Stimulated activated CD4-positive, alpha-beta T cell treated with anti-CD3 and anti-CD28 coated beads, TNF-alpha, amount 100 ng/mL, for 48 hours (primary cell): ENCODE data around the gene KRTAP3-1.
"Not testable (repeated sequence)": the region's sequence is repeated elsewhere in the genome, so short reads cannot be mapped to it uniquely, and the experiment has no call there.

ENCODE experiments used
- DNase-seq, 3 donors: peaks; one replicate each; pipeline ENCODE4 v3.0.0-alpha.2; 2020; ENCODE audit warnings: low read depth in 3 of 3

Gene KRTAP3-1

GRCh38 chr17:41008811-41009210 is at the start of gene KRTAP3-1:
TSS of gene KRTAP3-1 (minus strand) at chr17:41009128. CDS start at chr17:41009074, 54 bp downstream.
- DNase-seq: no peak

GRCh38 chr17:41057547-41057946 is 48.6 kb upstream of the KRTAP3-1 start:
- no peak for DNase-seq

DNA sequence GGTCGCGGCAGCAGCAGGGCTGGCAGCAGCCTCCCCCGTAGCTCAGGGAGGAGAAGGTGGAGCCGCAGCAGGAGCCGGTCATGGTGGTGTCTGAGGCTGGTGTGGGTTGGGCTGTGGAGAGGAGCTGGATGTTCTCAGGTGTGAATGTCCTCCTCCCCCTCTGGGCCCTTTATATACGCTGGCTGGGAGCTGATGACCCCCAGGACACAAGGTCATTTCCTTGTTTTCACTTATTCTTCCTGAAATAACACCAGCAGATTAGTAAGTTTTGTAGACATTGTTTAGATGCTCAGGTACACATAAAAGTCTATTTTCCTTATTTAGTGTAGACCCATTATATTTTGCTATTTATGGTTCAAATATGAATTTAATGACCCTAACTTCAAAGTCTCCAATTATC is 46.2 kb upstream of the KRTAP3-1 start, which contains the start of gene KRTAP2-2:
KRTAP2-2 (minus strand) TSS at position 101 of the 400 bp plus-strand sequence; CDS start at position 82, 19 bp downstream.
- DNase-seq: not testable (repeated sequence)

DNA sequence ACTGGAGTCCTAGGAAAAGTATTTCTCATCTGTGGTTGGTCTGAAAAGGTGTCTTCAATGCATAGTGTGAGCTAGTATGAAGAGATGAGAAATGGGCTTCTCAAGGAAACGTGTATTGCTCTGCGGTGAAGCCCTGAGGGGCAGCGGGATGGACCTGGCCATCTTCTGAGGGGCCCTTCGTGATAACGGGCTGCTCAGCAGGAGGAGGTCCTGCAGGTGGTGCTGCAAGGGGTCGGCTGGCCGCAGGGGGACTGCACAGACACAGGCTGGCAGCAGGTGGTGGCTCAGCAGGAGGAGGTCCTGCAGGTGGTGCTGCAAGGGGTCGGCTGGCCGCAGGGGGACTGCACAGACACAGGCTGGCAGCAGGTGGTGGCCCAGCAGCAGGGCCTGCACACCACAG is 45.6 kb upstream of the KRTAP3-1 start:
- DNase-seq: not testable (repeated sequence)

GRCh38 chr17:41054025-41054424 is 45.1 kb upstream of the KRTAP3-1 start:
- no peak for DNase-seq

GRCh38 chr17:41052566-41052965 is 43.6 kb upstream of the KRTAP3-1 start:
- DNase-seq: no peak

GRCh38 chr17:41049110-41049509 is 40.2 kb upstream of the KRTAP3-1 start:
- DNase-seq: no peak

DNA sequence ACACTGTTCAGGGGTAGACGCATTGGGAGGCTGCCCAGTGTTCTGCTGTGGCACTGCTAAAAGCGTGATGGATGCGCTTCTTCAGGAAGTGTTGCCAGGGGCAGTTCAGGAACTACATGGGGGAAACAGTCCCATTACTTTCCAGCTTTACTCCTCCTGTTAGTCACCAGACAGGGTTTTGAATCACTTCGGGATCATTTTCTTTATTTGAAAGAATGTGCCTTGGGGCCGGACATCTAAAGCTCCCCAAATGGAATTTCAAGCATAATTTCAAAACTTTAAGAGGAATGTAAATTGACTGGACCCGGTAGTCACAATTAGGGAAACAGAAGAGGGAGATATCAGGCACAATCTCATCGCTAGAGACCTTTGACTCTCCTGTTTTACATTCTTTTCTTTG is 39.5 kb upstream of the KRTAP3-1 start:
- no peak for DNase-seq

DNA sequence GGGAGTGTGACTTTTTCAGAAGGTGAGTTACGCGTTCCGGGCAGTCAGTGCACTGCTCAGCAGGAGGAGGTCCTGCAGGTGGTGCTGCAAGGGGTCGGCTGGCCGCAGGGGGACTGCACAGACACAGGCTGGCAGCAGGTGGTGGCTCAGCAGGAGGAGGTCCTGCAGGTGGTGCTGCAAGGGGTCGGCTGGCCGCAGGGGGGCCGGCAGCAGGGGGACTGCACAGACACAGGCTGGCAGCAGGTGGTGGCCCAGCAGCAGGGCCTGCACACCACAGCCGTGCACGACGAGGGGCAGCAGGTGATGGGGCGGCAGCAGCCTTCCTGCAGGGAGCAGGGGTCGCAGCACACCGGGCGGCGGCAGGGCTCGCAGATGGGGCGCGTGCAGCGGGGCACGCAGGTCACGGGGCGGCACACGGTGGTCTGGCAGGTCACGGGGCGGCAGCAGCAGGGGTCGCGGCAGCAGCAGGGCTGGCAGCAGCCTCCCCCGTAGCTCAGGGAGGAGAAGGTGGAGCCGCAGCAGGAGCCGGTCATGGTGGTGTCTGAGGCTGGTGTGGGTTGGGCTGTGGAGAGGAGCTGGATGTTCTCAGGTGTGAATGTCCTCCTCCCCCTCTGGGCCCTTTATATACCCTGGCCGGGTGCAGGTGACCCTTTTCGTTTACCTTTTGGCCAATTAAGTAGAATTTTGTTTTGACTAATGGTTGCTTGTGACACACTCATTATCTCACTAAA is 38.0 kb upstream of the KRTAP3-1 start, which contains the start of gene KRTAP2-1:
KRTAP2-1 (minus strand) TSS at position 582 of the 731 bp plus-strand sequence; CDS start at position 533, 49 bp downstream.
- not testable (repeated sequence) for DNase-seq

GRCh38 chr17:41042953-41043352 is 34.0 kb upstream of the KRTAP3-1 start:
- no peak for DNase-seq

- DNase-seq: not testable (repeated sequence)
These were observed 32.0 kb upstream of the KRTAP3-1 start, which contains the start of gene KRTAP1-1 for GRCh38 chr17:41040783-41041571. TSS of gene KRTAP1-1 (minus strand) at chr17:41041450. CDS start at chr17:41041397, 53 bp downstream.

- no peak for DNase-seq
These were observed 29.0 kb upstream of the KRTAP3-1 start for GRCh38 chr17:41037853-41038350.

DNA sequence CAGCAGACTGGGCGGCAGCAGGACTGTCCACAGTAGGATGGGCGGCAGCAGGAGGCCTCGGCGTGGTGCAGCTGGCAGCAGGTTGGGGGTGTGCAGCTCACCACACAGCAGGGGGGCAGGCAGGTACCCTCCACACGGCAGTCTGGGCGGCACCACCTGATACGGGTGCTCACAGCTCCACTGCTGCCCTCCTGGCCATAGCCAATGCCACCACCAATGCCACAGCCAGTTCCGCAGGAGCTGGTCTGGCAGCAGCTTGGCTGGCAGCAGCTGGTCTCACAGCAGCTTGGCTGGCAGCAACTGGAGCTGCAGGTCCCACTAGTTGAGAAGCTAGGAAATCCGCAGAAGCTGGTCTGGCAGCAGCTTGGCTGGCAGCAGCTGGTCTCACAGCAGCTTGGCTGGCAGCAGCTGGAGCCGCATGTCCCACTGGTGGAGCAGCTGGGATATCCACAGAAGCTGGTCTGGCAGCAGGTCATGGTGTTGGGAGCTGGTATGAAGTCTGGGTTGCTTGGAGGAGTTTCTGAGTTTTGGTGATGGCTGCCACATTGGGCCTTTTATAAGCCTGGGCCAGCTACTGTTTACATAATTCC is 25.5 kb upstream of the KRTAP3-1 start, which contains the start of gene KRTAP1-3:
KRTAP1-3 (minus strand) TSS at position 529 of the 590 bp plus-strand sequence; CDS start at position 476, 53 bp downstream.
- DNase-seq: not testable (repeated sequence)

DNA sequence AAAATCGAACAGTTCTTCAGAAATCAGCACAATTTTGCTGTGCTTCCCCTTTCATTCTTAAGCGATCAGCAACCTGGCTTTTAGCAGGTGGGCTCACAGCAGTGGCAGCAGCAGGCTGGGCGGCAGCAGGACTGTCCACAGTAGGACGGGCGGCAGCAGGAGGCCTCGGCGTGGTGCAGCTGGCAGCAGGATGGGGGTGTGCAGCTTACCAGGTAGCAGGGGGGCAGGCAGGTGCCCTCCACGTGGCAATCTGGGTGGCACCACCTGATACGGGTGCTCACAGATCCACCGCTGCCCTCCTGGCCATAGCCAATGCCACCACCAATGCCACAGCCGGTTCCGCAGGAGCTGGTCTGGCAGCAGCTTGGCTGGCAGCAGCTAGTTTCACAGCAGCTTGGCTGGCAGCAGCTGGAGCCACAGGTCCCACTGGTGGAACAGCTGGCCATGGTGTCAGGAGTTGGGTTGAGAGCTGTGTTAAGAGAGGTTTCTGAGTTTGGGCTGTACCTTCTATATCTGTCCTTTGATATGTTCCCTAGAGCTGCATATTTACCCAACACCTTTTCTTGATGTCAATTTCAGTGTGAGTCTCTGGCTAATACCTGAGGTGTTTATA is 20.8 kb upstream of the KRTAP3-1 start, which contains the start of gene KRTAP1-4:
KRTAP1-4 (minus strand) TSS at position 563 of the 613 bp plus-strand sequence; CDS start at position 446, 117 bp downstream.
- DNase-seq: no peak

GRCh38 chr17:41026715-41027471 is 18.0 kb upstream of the KRTAP3-1 start, which contains the start of gene KRTAP1-5:
TSS of gene KRTAP1-5 (minus strand) at chr17:41027208. CDS start at chr17:41027155, 53 bp downstream.
- no peak for DNase-seq

GRCh38 chr17:41024697-41025096 is 15.8 kb upstream of the KRTAP3-1 start:
- no peak for DNase-seq

DNA sequence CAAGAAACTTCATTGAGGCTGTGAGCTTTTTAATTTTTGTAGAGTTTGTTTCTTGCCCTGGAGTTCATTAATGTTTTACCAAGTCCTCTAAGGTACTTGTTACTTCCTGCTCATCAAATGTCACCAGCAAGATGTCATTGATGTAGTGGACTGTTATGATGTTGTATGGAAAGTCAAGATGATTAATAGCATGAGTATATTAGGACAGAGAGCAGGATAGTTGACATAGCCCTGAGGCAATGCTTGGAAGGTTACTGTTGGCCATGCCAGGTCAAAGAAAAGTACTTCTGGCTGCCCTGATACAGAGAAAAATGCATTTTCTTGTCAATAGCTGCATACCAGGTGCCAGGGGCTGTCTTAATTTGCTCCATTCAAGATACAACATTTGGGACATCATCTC is 11.4 kb upstream of the KRTAP3-1 start:
- no peak for DNase-seq

DNA sequence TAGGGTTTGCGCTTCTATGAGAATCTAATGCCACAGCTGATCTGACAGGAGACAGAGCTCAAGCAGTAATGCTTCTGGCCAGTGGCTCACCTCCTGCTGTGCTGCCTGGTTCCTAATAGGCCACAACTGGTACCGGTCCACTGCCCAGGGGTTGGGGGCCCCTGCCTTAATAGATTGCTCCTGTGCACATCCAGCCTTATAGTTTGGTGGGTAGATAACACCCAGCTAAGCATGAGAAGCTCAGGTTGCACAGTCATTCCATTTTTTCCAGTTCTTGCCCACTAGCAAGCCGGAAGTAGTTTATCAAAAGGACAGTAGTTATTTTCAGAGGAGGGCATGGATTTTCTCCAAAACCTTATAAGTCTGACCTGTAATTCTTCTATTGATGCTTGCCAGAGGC is 10.5 kb upstream of the KRTAP3-1 start:
- DNase-seq: no peak

DNA sequence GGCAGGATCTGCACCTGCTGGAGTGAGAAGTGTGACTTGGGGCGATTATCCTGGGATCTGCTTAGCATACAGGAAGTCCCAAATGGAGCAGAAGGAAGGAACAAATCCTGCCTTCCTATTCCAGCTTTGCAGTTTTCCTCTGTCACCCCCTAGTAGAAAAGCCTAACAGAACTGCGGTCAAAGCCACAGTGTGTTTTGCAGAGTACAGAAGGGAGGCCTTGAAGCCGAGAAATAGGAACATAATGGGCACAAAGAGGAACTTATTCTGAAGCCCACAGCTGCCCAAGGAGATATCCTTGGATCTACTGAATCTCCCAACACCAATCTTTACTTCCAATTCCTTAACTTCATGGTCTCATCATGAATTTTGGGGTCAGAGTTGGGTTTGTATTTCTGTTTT is 9.6 kb upstream of the KRTAP3-1 start:
- DNase-seq: no peak

- no peak for DNase-seq
These were observed 7.8 kb upstream of the KRTAP3-1 start for GRCh38 chr17:41016578-41017215.
